Activated CD8-positive, alpha-beta memory T cell treated with anti-CD3 and anti-CD28 coated beads, Interleukin-2, amount 10 ng/mL, durations not matched to agents 7 days and 5 days (primary cell): Measurements from ENCODE around the gene MAP6. TPM values are rescaled to one million over a fixed set of nuclear protein-coding genes. Genes with fewer than 3 reads are reported as not detected.
A peak's percentile ranks its signal among the peaks of the same experiment; 100 is the strongest.

Source experiments
- ATAC-seq: fragments of 150-1000 bp; cut with Tn5 transposase; one replicate; pipeline ENCODE4 v1.10.0; 2021; ENCODE audit warnings: moderate library complexity
- CTCF ChIA-PET: fragments of 350-600 bp; sonication (Branson Sonifier 250); formaldehyde crosslinking; loops from one replicate; lab custom pipeline; 2021; ENCODE audit warnings: antibody characterized with exemption; lab: Charles Lee
- DNase-seq: peaks from one replicate; pipeline ENCODE4 v3.0.0-alpha.2; 2020
- H3K27ac Mint-ChIP-seq: one replicate; pipeline ENCODE4 v1.8.0; 2021; ENCODE audit warnings: mild to moderate bottlenecking, mixed read lengths
- H3K27me3 Mint-ChIP-seq: one replicate; pipeline ENCODE4 v1.8.0; 2021; ENCODE audit warnings: mixed read lengths
- H3K36me3 Mint-ChIP-seq: one replicate; pipeline ENCODE4 v1.8.0; 2021; ENCODE audit warnings: mild to moderate bottlenecking, mixed read lengths
- H3K4me1 Mint-ChIP-seq: one replicate; pipeline ENCODE4 v1.8.0; 2021; ENCODE audit warnings: mixed read lengths
- H3K4me3 Mint-ChIP-seq: one replicate; pipeline ENCODE4 v1.8.0; 2021; ENCODE audit warnings: mild to moderate bottlenecking, moderate library complexity, mixed read lengths
- H3K9me3 Mint-ChIP-seq: one replicate; pipeline ENCODE4 v1.8.0; 2022; ENCODE audit warnings: low read depth, mixed read lengths
- total RNA-seq, 2 experiments: library from RNA; stranded (reverse); gene quantifications; one replicate each; pipeline ENCODE4 v1.2.3, GENCODE V29; 2021

The MAP6 gene
- total RNA-seq, 2 experiments from 2014 or later: 0.30 to 0.70 TPM

DNA sequence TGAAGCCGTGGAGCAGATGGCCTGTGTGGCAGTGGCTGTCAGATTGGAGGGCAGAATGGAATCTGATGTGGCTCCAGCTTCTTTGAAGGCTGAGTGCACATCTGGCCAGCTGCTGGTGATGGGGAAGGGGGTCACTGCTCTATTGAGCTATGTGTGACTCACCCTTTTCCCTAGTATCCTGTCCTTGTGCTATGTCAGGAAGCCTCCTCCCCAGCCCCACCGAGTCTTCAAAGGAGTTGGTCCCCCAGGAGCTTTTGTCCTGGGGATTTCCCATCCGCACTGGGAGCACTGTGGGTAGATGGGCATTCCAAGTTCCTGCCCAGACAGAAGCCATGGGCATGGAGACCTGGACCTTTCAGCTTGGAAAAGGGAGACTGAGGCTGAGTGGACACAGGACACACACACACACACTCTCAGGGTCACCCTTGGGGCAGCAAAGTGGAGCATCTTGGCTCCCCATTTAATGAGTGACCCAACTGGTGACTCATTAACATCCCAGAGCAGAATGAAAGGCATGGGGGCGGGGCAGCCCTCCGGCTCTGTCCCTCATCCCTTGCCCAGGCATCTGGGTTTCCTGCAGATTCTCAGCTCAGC lies 103.5 kb downstream of the MAP6 start:
- Mint-ChIP-seq H3K9me3 (no peaks in the 10 kb centered on the region), H3K27ac (peak overlapping the region; percentile 19), H3K4me3 (no peak overlapping the region), H3K36me3 (no peaks in the 10 kb centered on the region), H3K4me1 (peaks cover 39% of the 10 kb centered on the region), H3K27me3 (no peaks in the 10 kb centered on the region)
- DNase-seq (no peak), ATAC-seq (no peak)
- CTCF ChIA-PET: interaction anchor here (0.8 to 4.1 kb wide), 5 partner anchors 11 to 34 kb away, joined by 3 to 40 read pairs (median 4); no protein-coding TSS in a partner anchor

GRCh38 chr11:75563978-75564552 lies 104.8 kb downstream of the MAP6 start:
- ATAC-seq (no peak), DNase-seq (no peak)
- Mint-ChIP-seq H3K27ac (peak overlapping the region; percentile 87), H3K9me3 (no peaks in the 10 kb centered on the region), H3K4me3 (peak overlapping the region; percentile 82), H3K36me3 (no peaks in the 10 kb centered on the region), H3K27me3 (no peaks in the 10 kb centered on the region), H3K4me1 (peaks cover 39% of the 10 kb centered on the region)
- CTCF ChIA-PET: interaction anchor here (0.8 to 1.4 kb wide), 2 partner anchors 14 to 28 kb away, joined by 3 to 6 read pairs; no protein-coding TSS in a partner anchor

- CTCF ChIA-PET: interaction anchor here (0.8 to 1.4 kb wide), 2 partner anchors 14 to 28 kb away, joined by 3 to 6 read pairs; no protein-coding TSS in a partner anchor
- no peaks in the 10 kb centered on the region for H3K27me3 Mint-ChIP-seq
- ATAC-seq: no peak
- H3K27ac Mint-ChIP-seq: peak overlapping the region; percentile 87
- no peaks in the 10 kb centered on the region for H3K9me3 Mint-ChIP-seq
- no peak for DNase-seq
- peaks cover 39% of the 10 kb centered on the region for H3K4me1 Mint-ChIP-seq
- H3K4me3 Mint-ChIP-seq: peak overlapping the region; percentile 82
- H3K36me3 Mint-ChIP-seq: no peaks in the 10 kb centered on the region
Measured at GRCh38 chr11:75563501-75563977, 105.3 kb downstream of the MAP6 start.

- peak overlapping the region; percentile 87 for H3K27ac Mint-ChIP-seq
- peaks cover 39% of the 10 kb centered on the region for H3K4me1 Mint-ChIP-seq
- peak overlapping the region; percentile 82 for H3K4me3 Mint-ChIP-seq
- CTCF ChIA-PET: interaction anchor here (0.6 to 3.0 kb wide), 4 partner anchors 15 to 174 kb away, joined by 3 to 12 read pairs (median 4); no protein-coding TSS in a partner anchor
- ATAC-seq (no peak), DNase-seq (no peak)
- no peaks in the 10 kb centered on the region for H3K27me3 Mint-ChIP-seq
- H3K36me3 Mint-ChIP-seq: no peaks in the 10 kb centered on the region
- no peaks in the 10 kb centered on the region for H3K9me3 Mint-ChIP-seq
Measured at GRCh38 chr11:75562836-75563484, 105.9 kb downstream of the MAP6 start.

- peak within 1 kb of the TSS; percentile 87 for H3K27ac Mint-ChIP-seq
- no peaks in the 10 kb centered on the region for H3K27me3 Mint-ChIP-seq
- ATAC-seq (peak; percentile 78), DNase-seq (peak; percentile 80)
- H3K4me1 Mint-ChIP-seq: peaks cover 39% of the 10 kb centered on the region
- no peaks in the 10 kb centered on the region for H3K36me3 Mint-ChIP-seq
- CTCF ChIA-PET: interaction anchor here (0.6 to 3.0 kb wide), 6 partner anchors 13 to 173 kb away, joined by 3 to 12 read pairs (median 4); no protein-coding TSS in a partner anchor
- no peaks in the 10 kb centered on the region for H3K9me3 Mint-ChIP-seq
- peak within 1 kb of the TSS; percentile 82 for H3K4me3 Mint-ChIP-seq
Measured at GRCh38 chr11:75562048-75562835, 106.6 kb downstream of the MAP6 start, which contains the start of gene SERPINH1. Gene SERPINH1 (plus strand): TSS chr11:75562253. CDS start chr11:75566350, 4,097 bp downstream.

GRCh38 chr11:75561426-75562047 lies 107.3 kb downstream of the MAP6 start:
- H3K27ac Mint-ChIP-seq: peak overlapping the region; percentile 87
- H3K4me1 Mint-ChIP-seq: peaks cover 39% of the 10 kb centered on the region
- no peak for ATAC-seq

DNA sequence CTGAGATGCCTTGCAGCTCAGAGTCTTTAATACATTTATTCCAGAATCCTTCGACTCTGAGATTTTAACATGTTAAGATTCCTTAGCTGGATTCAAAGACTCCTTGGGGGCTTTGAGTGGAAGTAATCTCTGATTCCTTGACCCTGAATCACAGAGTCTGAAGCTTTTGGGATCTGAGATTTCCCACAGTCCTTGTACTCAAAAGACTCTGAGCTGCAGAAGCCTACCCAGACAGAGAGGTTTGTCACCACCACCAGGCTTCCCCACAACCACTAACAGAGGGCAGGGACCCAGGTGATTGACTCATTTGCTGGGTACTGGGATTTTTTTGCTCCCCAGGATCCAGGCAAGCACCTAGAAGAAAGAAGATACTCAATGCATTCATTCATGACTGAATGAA lies 108.2 kb downstream of the MAP6 start:
- Mint-ChIP-seq H3K9me3 (no peaks in the 10 kb centered on the region), H3K4me1 (peaks cover 31% of the 10 kb centered on the region), H3K36me3 (no peaks in the 10 kb centered on the region), H3K27ac (no peak overlapping the region), H3K27me3 (peaks cover 3% of the 10 kb centered on the region), H3K4me3 (no peak overlapping the region)
- no peak for ATAC-seq
- DNase-seq: no peak
- CTCF ChIA-PET: interaction anchor here (0.9 to 3.0 kb wide), 4 partner anchors 9 to 26 kb away, joined by 3 to 12 read pairs (median 4); no protein-coding TSS in a partner anchor

More at GRCh38 chr11:75561426-75562047, 107.3 kb downstream of the MAP6 start:
- peak overlapping the region; percentile 82 for H3K4me3 Mint-ChIP-seq
- CTCF ChIA-PET: interaction anchor here (0.6 to 3.0 kb wide), 6 partner anchors 10 to 928 kb away, joined by 3 to 12 read pairs (median 4); no protein-coding TSS in a partner anchor
- no peaks in the 10 kb centered on the region for H3K9me3 Mint-ChIP-seq
- no peaks in the 10 kb centered on the region for H3K36me3 Mint-ChIP-seq
- no peak for DNase-seq
- no peaks in the 10 kb centered on the region for H3K27me3 Mint-ChIP-seq

DNA sequence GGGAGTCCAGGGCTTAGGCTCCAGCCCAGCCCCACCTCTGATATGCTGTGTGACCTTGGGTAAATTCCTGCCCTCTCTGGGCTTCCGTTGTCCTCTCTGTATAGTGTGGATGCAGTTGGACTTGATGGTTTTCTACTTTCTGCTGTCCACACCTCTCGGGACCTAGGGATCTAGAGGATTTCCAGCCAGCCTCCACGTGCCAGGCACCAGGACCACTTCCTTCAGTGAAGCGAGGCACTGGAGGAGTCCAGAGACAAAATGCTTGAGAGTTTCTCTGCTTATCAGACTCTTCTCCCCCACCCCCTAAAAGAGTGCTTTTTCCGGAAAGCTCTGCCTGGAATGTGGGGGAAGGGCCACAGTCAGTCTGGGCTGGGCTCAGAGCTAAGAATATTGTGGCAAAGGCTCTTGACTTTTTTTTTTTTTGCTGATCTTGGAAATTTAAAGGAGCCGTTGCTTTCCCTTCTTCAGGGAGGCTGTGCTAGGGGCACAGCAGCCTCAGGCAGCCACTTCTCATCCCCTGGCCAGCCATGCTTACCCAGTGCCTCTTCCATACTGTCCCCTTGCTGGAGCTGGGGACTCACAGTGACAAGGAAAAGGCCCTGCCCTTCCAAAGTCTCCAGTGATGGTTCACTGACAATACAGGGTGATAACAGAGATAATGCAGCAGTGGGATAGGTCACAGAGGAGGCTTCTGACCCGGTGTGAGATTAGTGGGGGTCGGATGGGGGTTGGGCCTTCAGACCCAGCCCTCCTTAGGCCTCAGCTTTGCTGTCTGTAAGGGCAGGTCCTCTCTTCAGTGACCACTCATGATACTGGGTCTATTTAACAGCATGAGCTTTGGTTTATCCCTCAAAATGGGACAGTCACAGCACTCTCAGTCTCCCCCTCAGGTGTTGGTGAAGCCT lies 109.6 kb downstream of the MAP6 start:
- Mint-ChIP-seq H3K4me3 (no peak overlapping the region), H3K9me3 (no peaks in the 10 kb centered on the region), H3K27ac (no peak overlapping the region), H3K4me1 (peaks cover 27% of the 10 kb centered on the region), H3K36me3 (no peaks in the 10 kb centered on the region), H3K27me3 (peaks cover 3% of the 10 kb centered on the region)
- DNase-seq (no peak), ATAC-seq (no peak)
- CTCF ChIA-PET: interaction anchor here (0.8 to 1.3 kb wide), 3 partner anchors 16 to 170 kb away, joined by 3 to 5 read pairs (median 4); partner anchors contain the start of gene GDPD5

GRCh38 chr11:75557666-75558494 lies 111.0 kb downstream of the MAP6 start:
- H3K9me3 Mint-ChIP-seq: no peaks in the 10 kb centered on the region
- no peak overlapping the region for H3K4me3 Mint-ChIP-seq
- peaks cover 3% of the 10 kb centered on the region for H3K27me3 Mint-ChIP-seq
- CTCF ChIA-PET: interaction anchor here (0.6 kb wide), 1 partner anchor 219 kb away, joined by 3 read pairs; no protein-coding TSS in a partner anchor
- ATAC-seq (no peak), DNase-seq (no peak)
- no peak overlapping the region for H3K27ac Mint-ChIP-seq
- H3K4me1 Mint-ChIP-seq: peaks cover 20% of the 10 kb centered on the region
- H3K36me3 Mint-ChIP-seq: no peaks in the 10 kb centered on the region

GRCh38 chr11:75556275-75556674 lies 112.6 kb downstream of the MAP6 start:
- H3K4me3 Mint-ChIP-seq: no peak overlapping the region
- ATAC-seq: no peak
- no peak for DNase-seq
- no peaks in the 10 kb centered on the region for H3K36me3 Mint-ChIP-seq
- H3K27ac Mint-ChIP-seq: no peak overlapping the region
- H3K9me3 Mint-ChIP-seq: no peaks in the 10 kb centered on the region
- H3K27me3 Mint-ChIP-seq: peaks cover 3% of the 10 kb centered on the region
- CTCF ChIA-PET: no interaction called here
- H3K4me1 Mint-ChIP-seq: peaks cover 6% of the 10 kb centered on the region
